H9 (cell line): Measurements from ENCODE around the gene DUS1L. TPM values are rescaled to one million over a fixed set of nuclear protein-coding genes. Genes with fewer than 3 reads are reported as not detected.

Experiments used
- DNase-seq: peaks from one replicate; pipeline ENCODE4 v3.0.0-alpha.2; 2017
- H2AFZ ChIP-seq: one replicate; pipeline ENCODE4 v1.6.1; 2013; ENCODE audit warnings: mild to moderate bottlenecking, low read length, control low read depth, moderate library complexity
- H2AK5ac ChIP-seq: 2 replicates; pipeline ENCODE4 v1.6.1; 2013; ENCODE audit warnings: low read length, control low read depth, mixed read lengths; ENCODE audit not compliant: insufficient read length
- H2BK120ac ChIP-seq: one replicate; pipeline ENCODE4 v1.6.1; 2013; ENCODE audit warnings: low read depth, mild to moderate bottlenecking, low read length, control low read depth, inconsistent platforms; ENCODE audit not compliant: poor library complexity, severe bottlenecking
- H2BK12ac ChIP-seq: 2 replicates; pipeline ENCODE4 v1.6.1; 2013; ENCODE audit warnings: low read length, control low read depth, mixed read lengths, low read depth; ENCODE audit not compliant: insufficient read length
- H2BK15ac ChIP-seq: 2 replicates; pipeline ENCODE4 v1.6.1; 2013; ENCODE audit warnings: low read depth, low read length, control low read depth
- H2BK20ac ChIP-seq: one replicate; pipeline ENCODE4 v1.6.1; 2013; ENCODE audit warnings: low read depth, mild to moderate bottlenecking, low read length, control low read depth, inconsistent platforms; ENCODE audit not compliant: poor library complexity, severe bottlenecking
- H2BK5ac ChIP-seq: 2 replicates; pipeline ENCODE4 v1.6.1; 2013; ENCODE audit warnings: low read length, control low read depth, mixed read lengths; ENCODE audit not compliant: insufficient read length
- H3K14ac ChIP-seq: 2 replicates; pipeline ENCODE4 v1.6.1; 2013; ENCODE audit warnings: low read length, control low read depth; ENCODE audit not compliant: insufficient read depth
- H3K18ac ChIP-seq: 2 replicates; pipeline ENCODE4 v1.6.1; 2013; ENCODE audit warnings: low read depth, mild to moderate bottlenecking, mixed read lengths, low read length, control low read depth; ENCODE audit not compliant: insufficient read length
- H3K23ac ChIP-seq: 2 replicates; pipeline ENCODE4 v1.6.1; 2013; ENCODE audit warnings: low read length, control low read depth, mixed read lengths, low read depth; ENCODE audit not compliant: insufficient read length
- H3K23me2 ChIP-seq: 2 replicates; pipeline ENCODE4 v1.6.1; 2013; ENCODE audit warnings: low read depth, mild to moderate bottlenecking, mixed read lengths, low read length, control low read depth; ENCODE audit not compliant: insufficient read length, poor library complexity, severe bottlenecking
- H3K27ac ChIP-seq: 2 replicates; pipeline ENCODE4 v1.5.1; 2013; ENCODE audit warnings: low read length, control low read depth, mixed read lengths, low read depth; ENCODE audit not compliant: insufficient read length
- H3K27me3 ChIP-seq: 2 replicates; pipeline ENCODE4 v1.6.1; 2013; ENCODE audit warnings: low read length, control low read depth, inconsistent platforms; ENCODE audit not compliant: insufficient read depth
- H3K4ac ChIP-seq: 2 replicates; pipeline ENCODE4 v1.6.1; 2013; ENCODE audit warnings: low read depth, mild to moderate bottlenecking, control low read depth, inconsistent platforms, low read length, moderate library complexity
- H3K4me1 ChIP-seq: 2 replicates; pipeline ENCODE4 v1.6.1; 2013; ENCODE audit warnings: low read length, control low read depth, inconsistent platforms; ENCODE audit not compliant: insufficient read depth
- H3K4me2 ChIP-seq: 2 replicates; pipeline ENCODE4 v1.6.1; 2013; ENCODE audit warnings: low read length, control low read depth, mixed read lengths; ENCODE audit not compliant: insufficient read length, insufficient read depth
- H3K56ac ChIP-seq: 2 replicates; pipeline ENCODE4 v1.6.1; 2013; ENCODE audit warnings: low read depth, mild to moderate bottlenecking, mixed read lengths, low read length, control low read depth; ENCODE audit not compliant: insufficient read length
- H3K79me1 ChIP-seq: 2 replicates; pipeline ENCODE4 v1.6.1; 2013; ENCODE audit warnings: low read depth, mild to moderate bottlenecking, moderate library complexity, low read length, control low read depth, inconsistent platforms; ENCODE audit not compliant: insufficient read depth, poor library complexity, severe bottlenecking
- H3K79me2 ChIP-seq: 2 replicates; pipeline ENCODE4 v1.6.1; 2013; ENCODE audit warnings: low read length, control low read depth, inconsistent platforms; ENCODE audit not compliant: insufficient read depth
- H3K9ac ChIP-seq: 2 replicates; pipeline ENCODE4 v1.6.1; 2013; ENCODE audit warnings: low read length, control low read depth, mixed read lengths; ENCODE audit not compliant: insufficient read length; ENCODE audit errors: extremely low read depth
- H3K9me3 ChIP-seq: one replicate; pipeline ENCODE4 v1.6.1; 2013; ENCODE audit warnings: low read depth, low read length, inconsistent platforms; ENCODE audit not compliant: control insufficient read depth
- H3T11ph ChIP-seq: one replicate; pipeline ENCODE4 v1.6.1; 2013; ENCODE audit warnings: mild to moderate bottlenecking, low read length, control low read depth, inconsistent platforms
- H4K20me1 ChIP-seq: one replicate; pipeline ENCODE4 v1.6.1; 2013; ENCODE audit not compliant: control insufficient read depth, insufficient read length, insufficient read depth
- H4K5ac ChIP-seq: 2 replicates; pipeline ENCODE4 v1.6.1; 2013; ENCODE audit warnings: low read depth, mild to moderate bottlenecking, mixed read lengths, low read length, control low read depth; ENCODE audit not compliant: insufficient read length
- H4K8ac ChIP-seq: replicated peaks from 2 replicates; pipeline ENCODE4 v1.6.1; 2013; ENCODE audit warnings: low read length, control low read depth, mixed read lengths, low read depth; ENCODE audit not compliant: insufficient read length
- H4K91ac ChIP-seq: 2 replicates; pipeline ENCODE4 v1.6.1; 2013; ENCODE audit warnings: low read depth, mild to moderate bottlenecking, moderate library complexity, mixed read lengths, low read length, control low read depth; ENCODE audit not compliant: insufficient read length
- H3K27ac Mint-ChIP-seq, 3 experiments: 2 replicates in 2 of 3; 3 replicates in 1 of 3; pipeline ENCODE4 v1.8.0; 2020 to 2021; ENCODE audit warnings: mixed read lengths in 3 of 3, mild to moderate bottlenecking in 1 of 3, moderate library complexity in 1 of 3
- H3K27me3 Mint-ChIP-seq: 2 replicates; pipeline ENCODE4 v1.8.0; 2021; ENCODE audit warnings: low read depth, mild to moderate bottlenecking, moderate library complexity, mixed read lengths
- H3K36me3 Mint-ChIP-seq, 3 experiments: 2 replicates in 2 of 3; 3 replicates in 1 of 3; pipeline ENCODE4 v1.8.0; 2020 to 2021; ENCODE audit warnings: low read depth in 3 of 3, mixed read lengths in 3 of 3; ENCODE audit not compliant: insufficient read depth in 1 of 3
- H3K4me1 Mint-ChIP-seq, 2 experiments: 2 replicates each; pipeline ENCODE4 v1.8.0; 2020; ENCODE audit warnings: mixed read lengths in 2 of 2
- H3K4me3 Mint-ChIP-seq, 2 experiments: 2 replicates in 1 of 2; 3 replicates in 1 of 2; pipeline ENCODE4 v1.8.0; 2020 to 2021; ENCODE audit warnings: mild to moderate bottlenecking in 2 of 2, mixed read lengths in 2 of 2, moderate library complexity in 1 of 2
- H3K9me3 Mint-ChIP-seq, 2 experiments: 2 replicates in 1 of 2; 3 replicates in 1 of 2; pipeline ENCODE4 v1.8.0; 2020; ENCODE audit warnings: mild to moderate bottlenecking in 2 of 2, mixed read lengths in 2 of 2, moderate library complexity in 1 of 2
- CTCF ChIP-seq: fragments of 200-600 bp; sonication (generic); conservative IDR thresholded peaks from 3 replicates; pipeline ENCODE4 v1.8.0; 2021; ENCODE audit warnings: antibody characterized with exemption, mild to moderate bottlenecking
- WGBS: extraction: QIAGEN DNeasy Blood & Tissue Kit; methylation state at CpG from one replicate; pipeline ENCODE4 v1.1.7; 2013; ENCODE audit warnings: missing lambda C conversion rate, low lambda C conversion rate, mixed read lengths; ENCODE audit not compliant: insufficient read length; ENCODE audit errors: extremely low coverage; 5-methylcytosine and 5-hydroxymethylcytosine counted together
- total RNA-seq: library from RNA; stranded (reverse); gene quantifications from 2 replicates; pipeline ENCODE4 v1.2.1, GENCODE V29; 2021

Gene DUS1L
- total RNA-seq, 1 experiment from 2014 or later: 103 TPM

- Histone ChIP-seq H3K9ac (no peak overlapping the region), H3K79me1 (peaks cover 2% of the 10 kb centered on the region), H2BK120ac (no peak overlapping the region), H3K14ac (no peak overlapping the region), H2AFZ (no peak overlapping the region), H3K23me2 (no peaks in the 10 kb centered on the region), H2AK5ac (no peak overlapping the region), H3K27ac (no peak overlapping the region), H3K9me3 (no peaks in the 10 kb centered on the region), H3K79me2 (no peaks in the 10 kb centered on the region), H3T11ph (no peak overlapping the region), H4K5ac (no peak overlapping the region), H2BK15ac (no peak overlapping the region), H3K27me3 (no peaks in the 10 kb centered on the region), H2BK12ac (no peak overlapping the region), H3K18ac (no peak overlapping the region), H4K91ac (no peak overlapping the region), H3K56ac (no peak overlapping the region), H2BK20ac (no peak overlapping the region), H3K23ac (no peak overlapping the region), H3K4me1 (no peaks in the 10 kb centered on the region), H4K20me1 (peaks cover 3% of the 10 kb centered on the region), H3K4me2 (no peak overlapping the region), H3K4ac (no peak overlapping the region), H4K8ac (no peak overlapping the region), H2BK5ac (no peak overlapping the region)
- Mint-ChIP-seq H3K4me1 (peaks cover 0 to 13% of the 10 kb centered on the region in 2 experiments; a peak in 2 of 4 replicates), H3K36me3 (peaks cover 4 to 44% (median 37%) of the 10 kb centered on the region in 3 experiments; a peak in 5 of 7 replicates), H3K27ac (no peak overlapping the region), H3K9me3 (no peaks in the 10 kb centered on the region), H3K27me3 (no peaks in the 10 kb centered on the region; the same call in 1 of the 2 replicates), H3K4me3 (no peak overlapping the region; a peak in 2 of 5 replicates)
- no peak for DNase-seq
- TF ChIP-seq CTCF: no peak
- no CpG with 5 or more reads among the region's 38 CpGs for WGBS
These were observed 11.1 kb downstream of the DUS1L start for GRCh38 chr17:82054351-82055022.
